Amniotic stem cell (primary cell): ENCODE results near the gene MCM6.
A peak's percentile ranks its signal among the peaks of the same experiment; 100 is the strongest.
"Not testable (repeated sequence)": the region's sequence is repeated elsewhere in the genome, so short reads cannot be mapped to it uniquely, and the experiment has no call there.

Source experiments
- DNase-seq: peaks from one replicate; lab custom pipeline; 2025; lab: John Stamatoyannopoulos, UW

Gene MCM6

GRCh38 chr2:135876066-135876711 lies at the start of gene MCM6:
Gene MCM6, minus strand, starts transcription at chr2:135876443. Its CDS starts 78 bp downstream, at chr2:135876365.
- DNase-seq, result peak; percentile 91

- DNase-seq, result no peak
These were observed 49.3 kb upstream of the MCM6 start for GRCh38 chr2:135925571-135925970.

GRCh38 chr2:135916207-135916606 lies 40.0 kb upstream of the MCM6 start:
- no peak for DNase-seq

GRCh38 chr2:135914485-135914884 lies 38.2 kb upstream of the MCM6 start:
- no peak for DNase-seq

- DNase-seq, result peak; percentile 25
These were observed 37.6 kb upstream of the MCM6 start for GRCh38 chr2:135913727-135914365.

- DNase-seq, result peak; percentile 56
These were observed 33.7 kb upstream of the MCM6 start for GRCh38 chr2:135909976-135910375.

- DNase-seq, result no peak
These were observed 29.4 kb upstream of the MCM6 start for GRCh38 chr2:135905679-135906078.

- peak; percentile 30 for DNase-seq
These were observed 28.2 kb upstream of the MCM6 start for GRCh38 chr2:135904341-135904989.

GRCh38 chr2:135903650-135904049 lies 27.4 kb upstream of the MCM6 start:
- no peak for DNase-seq

GRCh38 chr2:135899567-135899966 lies 23.3 kb upstream of the MCM6 start:
- DNase-seq, result no peak

GRCh38 chr2:135898234-135898786 lies 22.1 kb upstream of the MCM6 start:
- DNase-seq, result no peak

- no peak for DNase-seq
These were observed 18.7 kb upstream of the MCM6 start for GRCh38 chr2:135894930-135895329.

- no peak for DNase-seq
These were observed 17.1 kb upstream of the MCM6 start for GRCh38 chr2:135893374-135893794.

GRCh38 chr2:135890835-135891234 lies 14.6 kb upstream of the MCM6 start:
- DNase-seq, result no peak

- no peak for DNase-seq
These were observed 13.9 kb upstream of the MCM6 start for GRCh38 chr2:135890149-135890548.

GRCh38 chr2:135888587-135888986 lies 12.3 kb upstream of the MCM6 start:
- DNase-seq, result not testable (repeated sequence)

- no peak for DNase-seq
These were observed 9.5 kb upstream of the MCM6 start for GRCh38 chr2:135885709-135886108.

GRCh38 chr2:135882415-135882814 lies 6.2 kb upstream of the MCM6 start:
- DNase-seq, result no peak

GRCh38 chr2:135876770-135877169 lies 527 bp upstream of the MCM6 start:
- DNase-seq, result not testable (repeated sequence)

GRCh38 chr2:135875491-135876065 lies 665 bp downstream of the MCM6 start:
- DNase-seq, result no peak

GRCh38 chr2:135874777-135875365 lies 1.4 kb downstream of the MCM6 start:
- no peak for DNase-seq

- DNase-seq, result no peak
These were observed 5.7 kb downstream of the MCM6 start for GRCh38 chr2:135870571-135870970.
